Choroid plexus epithelial cell (primary cell): ENCODE data around the gene CNGA3.
"Not testable (repeated sequence)": the region's sequence is repeated elsewhere in the genome, so short reads cannot be mapped to it uniquely, and the experiment has no call there.

Experiments used
- DNase-seq: peaks from one replicate; pipeline ENCODE4 v3.0.0-alpha.2; 2010; ENCODE audit warnings: low read depth
- H3K4me3 ChIP-seq: 2 replicates; pipeline ENCODE4 v1.5.1; 2011; ENCODE audit warnings: low read depth, mild to moderate bottlenecking, control low read depth, low read length, moderate library complexity
- CTCF ChIP-seq: conservative IDR thresholded peaks from 2 replicates; pipeline ENCODE4 v1.5.1; 2011; ENCODE audit warnings: low read depth, mild to moderate bottlenecking, control low read depth, inconsistent platforms, low read length, moderate library complexity

The CNGA3 gene

GRCh38 chr2:98346311-98347236 lies at the start of gene CNGA3:
Gene CNGA3, plus strand, starts transcription at chr2:98346456. Its CDS starts 23,520 bp downstream, at chr2:98369976.
- no peak for TF ChIP-seq CTCF
- H3K4me3 ChIP-seq: peak within 1 kb of the TSS; percentile 14
- peak; percentile 26 for DNase-seq

- no peak overlapping the region for H3K4me3 ChIP-seq
- no peak for DNase-seq
- no peak for TF ChIP-seq CTCF
Measured at GRCh38 chr2:98297817-98298682, 48.2 kb upstream of the CNGA3 start.

GRCh38 chr2:98298683-98299164 lies 47.5 kb upstream of the CNGA3 start:
- no peak for DNase-seq
- no peak overlapping the region for H3K4me3 ChIP-seq
- no peak for TF ChIP-seq CTCF

- no peak for DNase-seq
- no peak for TF ChIP-seq CTCF
- no peak overlapping the region for H3K4me3 ChIP-seq
Measured at GRCh38 chr2:98299211-98299905, 46.9 kb upstream of the CNGA3 start.

DNA sequence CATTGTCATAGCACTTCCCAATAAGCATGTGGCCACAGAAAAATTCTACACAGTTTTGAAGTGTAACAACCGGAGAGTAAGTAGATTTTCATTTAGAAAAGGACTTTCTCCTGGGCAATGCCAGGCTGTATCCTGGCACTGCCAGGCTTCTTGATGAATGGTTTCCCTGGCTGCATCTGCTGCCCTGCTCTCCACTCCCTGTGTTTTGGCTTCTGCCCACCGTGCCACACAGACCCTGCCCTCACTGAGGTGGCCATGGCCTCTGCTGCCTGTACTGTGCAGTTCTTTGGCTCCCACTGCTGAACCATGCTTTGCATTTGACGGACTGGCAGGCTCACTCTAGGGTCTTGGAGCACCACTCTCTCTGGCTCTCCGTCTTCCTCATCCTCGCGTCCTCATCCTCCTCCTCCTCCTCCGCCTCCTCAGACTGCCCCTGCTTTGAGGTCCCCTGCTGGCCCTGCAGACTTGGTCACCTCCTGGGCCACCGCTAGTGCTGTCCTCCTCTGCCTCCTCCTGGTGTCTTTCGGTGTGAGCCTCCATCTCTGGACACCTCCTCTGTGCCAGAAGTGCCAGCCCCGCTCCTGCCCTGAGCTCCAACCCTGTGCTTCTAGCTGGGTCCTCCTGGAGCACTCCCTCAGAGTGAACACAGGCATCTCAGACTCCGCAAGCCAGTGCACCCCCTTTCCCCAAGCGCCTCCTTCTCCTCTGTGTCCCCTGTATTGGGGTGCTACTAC lies 45.9 kb upstream of the CNGA3 start:
- no peak for TF ChIP-seq CTCF
- no peak for DNase-seq
- no peak overlapping the region for H3K4me3 ChIP-seq

DNA sequence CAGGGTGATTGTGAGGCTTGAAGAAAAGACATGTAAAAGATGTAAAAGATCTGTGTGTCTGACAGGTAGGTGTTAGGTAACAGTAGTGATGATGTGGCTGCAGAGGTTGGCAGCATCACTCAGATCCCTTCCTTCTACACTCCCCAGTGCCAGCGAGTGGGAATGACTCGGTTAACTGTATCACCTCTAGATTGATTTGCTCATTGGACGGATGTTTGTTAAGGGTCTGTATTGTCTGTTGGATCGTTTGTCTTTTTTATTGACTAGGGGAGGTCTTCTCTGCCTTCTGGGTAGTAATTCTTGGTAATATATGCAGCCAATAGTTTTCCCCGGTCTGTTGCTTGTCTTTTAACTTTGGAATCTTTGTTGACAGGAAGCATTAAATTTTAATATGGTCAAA lies 44.8 kb upstream of the CNGA3 start:
- no peak for DNase-seq
- no peak for TF ChIP-seq CTCF
- no peak overlapping the region for H3K4me3 ChIP-seq

DNA sequence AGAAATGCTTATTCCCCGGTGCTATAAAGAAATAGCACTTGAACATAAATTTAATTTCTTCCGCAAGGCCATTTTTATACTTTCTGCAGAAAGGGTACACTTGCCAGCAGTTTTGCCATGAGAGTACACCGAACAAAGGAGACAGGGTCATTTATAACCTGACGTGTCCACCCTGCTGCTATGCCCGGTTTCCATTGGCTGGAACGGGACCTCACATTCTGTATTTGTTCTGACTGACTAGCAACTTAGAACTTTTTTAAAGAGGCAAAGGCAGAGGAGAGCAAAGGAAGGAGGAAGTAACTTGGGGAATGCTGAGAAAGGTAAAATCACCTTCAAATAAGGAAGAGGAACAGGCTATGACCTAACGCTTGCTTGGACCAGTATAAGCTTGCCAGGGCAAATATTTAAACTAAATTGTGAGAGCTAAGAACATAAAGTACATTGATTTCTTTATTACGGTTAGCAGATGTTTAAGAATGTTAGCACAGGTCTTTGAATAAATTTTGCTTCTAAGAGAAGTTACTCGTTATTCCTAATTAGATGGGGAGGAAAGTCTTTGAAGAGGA lies 39.0 kb upstream of the CNGA3 start:
- not testable (repeated sequence) for DNase-seq, H3K4me3 ChIP-seq
